ENCODE data around the gene NETO2. TPM values are rescaled to one million over a fixed set of nuclear protein-coding genes. Genes with fewer than 3 reads are reported as not detected.
"Not testable (repeated sequence)": the region's sequence is repeated elsewhere in the genome, so short reads cannot be mapped to it uniquely, and the experiment has no call there.

NETO2 gene, protein sequence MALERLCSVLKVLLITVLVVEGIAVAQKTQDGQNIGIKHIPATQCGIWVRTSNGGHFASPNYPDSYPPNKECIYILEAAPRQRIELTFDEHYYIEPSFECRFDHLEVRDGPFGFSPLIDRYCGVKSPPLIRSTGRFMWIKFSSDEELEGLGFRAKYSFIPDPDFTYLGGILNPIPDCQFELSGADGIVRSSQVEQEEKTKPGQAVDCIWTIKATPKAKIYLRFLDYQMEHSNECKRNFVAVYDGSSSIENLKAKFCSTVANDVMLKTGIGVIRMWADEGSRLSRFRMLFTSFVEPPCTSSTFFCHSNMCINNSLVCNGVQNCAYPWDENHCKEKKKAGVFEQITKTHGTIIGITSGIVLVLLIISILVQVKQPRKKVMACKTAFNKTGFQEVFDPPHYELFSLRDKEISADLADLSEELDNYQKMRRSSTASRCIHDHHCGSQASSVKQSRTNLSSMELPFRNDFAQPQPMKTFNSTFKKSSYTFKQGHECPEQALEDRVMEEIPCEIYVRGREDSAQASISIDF
- polyA plus RNA-seq (ENCODE audit: insufficient read length in 3 of 3) = 10 to 100 TPM; 27.5 to 30.9 (median 27.7) TPM
- long read RNA-seq, donor 1, full-length matches to known transcripts = 2 of 2 reads
- long read RNA-seq, donor 1, partial matches to known transcripts = 0 of 2 reads
- long read RNA-seq, donor 1, other reads (novel, unspliced or antisense) = 0 of 2 reads
- long read RNA-seq, donor 2, full-length matches to known transcripts = 10 of 10 reads
- long read RNA-seq, donor 2, partial matches to known transcripts = 0 of 10 reads
- long read RNA-seq, donor 2, other reads (novel, unspliced or antisense) = 0 of 10 reads
- long read RNA-seq, donor 3, full-length matches to known transcripts = 4 of 4 reads
- long read RNA-seq, donor 3, partial matches to known transcripts = 0 of 4 reads
- long read RNA-seq, donor 3, other reads (novel, unspliced or antisense) = 0 of 4 reads
- long read RNA-seq, donor 4, full-length matches to known transcripts = 6 of 6 reads
- long read RNA-seq, donor 4, partial matches to known transcripts = 0 of 6 reads
- long read RNA-seq, donor 4, other reads (novel, unspliced or antisense) = 0 of 6 reads
- long read RNA-seq, donor 5, full-length matches to known transcripts = 4 of 4 reads
- long read RNA-seq, donor 5, partial matches to known transcripts = 0 of 4 reads
- long read RNA-seq, donor 5, other reads (novel, unspliced or antisense) = 0 of 4 reads
- long read RNA-seq, donor 6, full-length matches to known transcripts = 5 of 5 reads
- long read RNA-seq, donor 6, partial matches to known transcripts = 0 of 5 reads
- long read RNA-seq, donor 6, other reads (novel, unspliced or antisense) = 0 of 5 reads
- long read RNA-seq, donor 7, full-length matches to known transcripts = 3 of 3 reads
- long read RNA-seq, donor 7, partial matches to known transcripts = 0 of 3 reads
- long read RNA-seq, donor 7, other reads (novel, unspliced or antisense) = 0 of 3 reads
- long read RNA-seq, donor 8, full-length matches to known transcripts = 3 of 3 reads
- long read RNA-seq, donor 8, partial matches to known transcripts = 0 of 3 reads
- long read RNA-seq, donor 8, other reads (novel, unspliced or antisense) = 0 of 3 reads
- long read RNA-seq, donor 9, full-length matches to known transcripts = 5 of 5 reads
- long read RNA-seq, donor 9, partial matches to known transcripts = 0 of 5 reads
- long read RNA-seq, donor 9, other reads (novel, unspliced or antisense) = 0 of 5 reads
- long read RNA-seq, donor 10, full-length matches to known transcripts = 4 of 4 reads
- long read RNA-seq, donor 10, partial matches to known transcripts = 0 of 4 reads
- long read RNA-seq, donor 10, other reads (novel, unspliced or antisense) = 0 of 4 reads
- long read RNA-seq, donor 11, full-length matches to known transcripts = 2 of 2 reads
- long read RNA-seq, donor 11, partial matches to known transcripts = 0 of 2 reads
- long read RNA-seq, donor 11, other reads (novel, unspliced or antisense) = 0 of 2 reads
- long read RNA-seq, donor 12, full-length matches to known transcripts = 4 of 4 reads
- long read RNA-seq, donor 12, partial matches to known transcripts = 0 of 4 reads
- long read RNA-seq, donor 12, other reads (novel, unspliced or antisense) = 0 of 4 reads
- long read RNA-seq, donor 13, full-length matches to known transcripts = 2 of 2 reads
- long read RNA-seq, donor 13, partial matches to known transcripts = 0 of 2 reads
- long read RNA-seq, donor 13, other reads (novel, unspliced or antisense) = 0 of 2 reads
- long read RNA-seq, donor 14 = 0 reads
- long read RNA-seq, donor 15 = 0 reads
- long read RNA-seq, donor 16, full-length matches to known transcripts = 2 of 2 reads
- long read RNA-seq, donor 16, partial matches to known transcripts = 0 of 2 reads
- long read RNA-seq, donor 16, other reads (novel, unspliced or antisense) = 0 of 2 reads

DNA sequence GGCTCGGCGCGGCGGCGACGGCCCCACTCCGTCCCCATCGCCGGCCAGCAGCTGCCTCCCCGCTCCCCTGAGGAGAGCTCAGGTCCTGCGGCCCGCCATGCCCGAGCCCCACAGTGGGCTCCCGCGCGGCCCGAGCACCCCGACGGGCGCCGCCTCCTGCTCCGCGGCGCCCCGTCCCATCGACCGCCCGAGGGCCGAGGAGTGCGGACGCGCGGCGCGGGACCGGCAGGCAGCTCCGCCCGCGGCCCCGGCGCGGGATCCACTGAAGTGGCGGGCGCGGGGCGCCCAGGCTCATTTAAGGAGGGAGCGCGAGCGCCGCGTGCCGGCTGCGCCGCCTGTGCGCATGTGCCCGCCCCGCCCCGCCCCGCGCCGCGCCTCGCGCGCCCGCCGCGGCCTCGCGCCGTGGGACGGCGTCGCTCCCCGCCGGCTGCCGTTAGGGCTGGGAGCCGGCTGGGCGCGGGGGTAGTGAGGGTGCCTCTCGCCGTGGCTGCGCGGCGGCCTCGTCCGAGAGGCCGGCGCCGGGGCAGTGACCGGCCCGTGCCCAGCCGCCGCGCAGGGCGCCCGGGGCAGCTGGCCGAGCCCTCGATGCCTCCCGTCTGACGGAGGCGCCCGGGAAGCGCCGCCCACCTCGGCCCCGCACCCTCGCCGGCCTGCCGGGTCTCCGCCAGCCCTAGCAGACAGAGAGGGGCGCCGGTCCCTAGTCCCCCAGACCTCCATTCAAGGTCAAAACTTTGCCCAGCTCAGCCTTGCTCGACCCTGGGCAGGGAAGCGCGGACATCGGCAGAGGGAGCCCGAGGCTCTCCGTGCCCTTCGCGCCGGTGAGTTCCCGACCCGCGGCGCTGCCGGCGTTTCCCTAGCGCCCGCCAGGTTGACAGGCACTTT is at the start of gene NETO2:
NETO2 (minus strand) TSS at position 269 of the 882 bp plus-strand sequence. CDS start 333 bp downstream, outside the sequence.
- DNase-seq = peak; percentile 52

DNA sequence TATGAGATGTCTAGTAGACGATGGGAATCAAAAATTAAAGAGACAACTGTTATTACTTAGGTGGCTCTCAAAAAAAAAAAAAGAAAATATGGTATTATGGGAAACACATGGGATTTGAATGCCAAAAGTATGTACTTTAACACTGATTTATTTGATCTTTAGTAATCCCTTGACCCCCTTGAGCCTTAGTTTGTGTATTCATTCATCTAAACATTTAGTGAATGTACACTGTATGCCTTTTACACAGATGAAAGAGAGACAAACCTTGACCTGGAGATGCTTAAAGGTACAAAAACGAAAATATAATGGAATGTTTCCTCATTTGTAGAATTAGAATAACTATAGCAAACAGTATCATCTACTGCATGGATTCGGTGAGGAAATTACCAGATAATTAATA is 38.6 kb upstream of the NETO2 start:
- no peak for DNase-seq

DNA sequence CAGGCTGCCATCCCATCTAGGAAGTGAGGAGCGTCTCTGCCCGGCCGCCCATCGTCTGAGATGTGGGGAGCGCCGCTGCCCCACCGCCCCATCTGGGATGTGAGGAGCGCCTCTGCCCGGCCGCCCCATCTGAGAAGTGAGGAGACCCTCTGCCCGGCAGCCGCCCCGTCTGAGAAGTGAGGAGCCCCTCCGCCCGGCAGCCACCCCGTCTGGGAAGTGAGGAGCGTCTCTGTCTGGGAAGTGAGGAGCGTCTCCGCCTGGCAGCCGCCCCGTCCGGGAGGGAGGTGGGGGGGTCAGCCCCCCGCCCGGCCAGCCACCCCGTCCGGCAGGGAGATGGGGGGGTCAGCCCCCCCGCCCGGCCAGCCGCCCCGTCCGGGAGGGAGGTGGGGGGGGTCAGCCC is 37.3 kb upstream of the NETO2 start:
- not testable (repeated sequence) for DNase-seq

DNA sequence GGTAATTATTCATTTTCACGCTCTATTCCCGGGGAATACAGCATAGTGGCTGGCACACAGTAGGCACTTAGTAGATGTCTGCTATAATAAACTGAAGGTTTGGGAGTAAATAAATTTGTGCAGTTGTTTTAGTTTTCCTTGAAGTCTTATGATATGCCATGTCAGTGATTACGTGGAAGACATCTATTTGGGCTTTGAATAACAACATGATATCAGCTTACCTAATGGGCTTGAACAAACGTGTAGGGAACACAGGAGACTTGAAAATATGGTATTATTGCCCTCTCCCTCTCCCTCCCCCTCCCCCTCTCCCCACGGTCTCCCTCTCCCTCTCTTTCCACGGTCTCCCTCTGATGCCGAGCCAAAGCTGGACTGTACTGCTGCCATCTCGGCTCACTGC is 36.3 kb upstream of the NETO2 start:
- no peak for DNase-seq

DNA sequence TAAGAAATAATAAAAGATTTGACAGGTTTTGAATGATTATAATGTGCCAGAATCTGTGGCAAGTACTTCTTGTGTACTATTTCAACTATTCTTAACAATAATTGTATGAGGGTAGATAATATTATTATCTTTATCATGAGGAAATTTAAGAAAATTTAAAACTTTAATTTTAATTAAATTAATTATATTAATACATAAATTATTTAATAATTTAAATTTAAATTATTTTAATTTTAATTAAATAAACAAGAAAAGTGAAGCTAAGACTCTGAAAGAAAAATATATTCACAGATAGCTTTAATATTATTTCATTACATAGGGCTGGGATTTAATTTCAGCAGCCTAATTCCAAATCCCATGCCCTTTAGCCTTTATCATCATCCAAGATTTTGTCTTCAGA is 31.4 kb upstream of the NETO2 start:
- DNase-seq = no peak

DNA sequence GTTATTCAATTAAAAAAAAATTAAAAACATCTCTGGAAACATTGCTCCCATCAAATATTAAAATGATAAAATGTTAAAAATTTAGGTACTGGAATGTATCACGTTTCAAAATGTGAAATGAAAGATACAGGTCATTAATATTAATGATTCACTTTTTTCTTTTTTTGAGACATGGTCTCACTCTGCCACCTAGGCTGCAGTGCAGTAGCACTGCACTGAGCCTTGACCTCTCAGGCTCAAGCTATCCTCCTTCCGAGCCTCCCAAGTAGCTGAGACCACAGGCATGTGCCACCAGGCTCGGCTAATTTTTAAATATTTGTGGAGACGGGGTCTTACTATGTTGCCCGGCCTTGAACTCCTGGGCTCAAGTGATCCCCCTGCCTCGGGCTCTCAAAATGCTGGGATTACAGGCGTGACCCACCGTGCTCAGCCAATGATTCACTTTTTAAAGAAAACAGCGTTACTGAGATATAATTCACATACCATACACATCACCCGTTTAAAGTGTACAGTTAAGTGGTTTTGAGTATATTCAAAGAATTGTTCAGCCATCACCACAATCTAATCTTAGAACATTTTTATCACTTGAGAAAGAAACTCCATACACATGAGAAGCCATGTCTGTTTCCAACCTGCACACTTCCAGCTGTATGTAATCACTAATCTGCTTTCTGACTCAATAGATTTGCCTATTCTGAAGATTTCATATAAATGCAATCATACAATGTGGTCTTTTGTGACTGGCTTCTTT is 19.1 kb upstream of the NETO2 start:
- DNase-seq = no peak

DNA sequence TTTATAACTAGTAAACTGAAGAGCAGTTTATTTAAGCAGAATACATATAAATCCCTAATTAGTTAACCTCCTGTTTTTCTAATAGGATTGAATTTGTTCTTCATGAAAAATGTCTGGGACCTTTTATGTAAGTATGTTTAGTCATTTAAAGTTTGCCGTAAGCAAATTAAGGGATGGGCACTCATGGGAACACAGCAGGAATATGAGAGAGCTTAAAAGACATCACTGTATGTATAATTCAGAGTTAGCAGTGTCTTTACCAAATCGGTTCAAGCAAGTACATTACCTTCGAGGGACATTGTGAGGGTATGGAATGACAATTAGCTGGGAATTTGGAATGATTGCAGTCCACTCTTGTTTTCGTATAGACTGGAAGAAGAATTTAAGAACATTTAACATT is 17.7 kb upstream of the NETO2 start:
- no peak for DNase-seq

DNA sequence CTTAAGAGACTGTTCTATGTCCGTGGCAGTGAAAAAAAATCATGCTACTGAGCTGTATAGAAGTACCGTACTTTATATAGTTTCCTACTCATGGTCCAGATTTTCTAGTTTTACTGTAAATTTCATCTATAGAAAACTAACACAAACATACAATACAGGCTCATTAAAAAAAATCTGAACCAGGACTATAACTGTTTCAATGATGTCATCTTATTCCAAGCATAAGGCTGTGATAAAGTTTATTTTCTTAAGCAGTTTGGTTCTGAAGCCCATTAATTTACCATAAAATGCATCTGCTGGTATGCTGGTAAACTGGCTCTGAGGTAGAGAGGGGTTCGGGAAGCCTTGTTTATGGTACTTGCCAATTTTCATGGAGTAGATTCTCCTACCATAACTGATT is 16.7 kb upstream of the NETO2 start:
- no peak for DNase-seq

DNA sequence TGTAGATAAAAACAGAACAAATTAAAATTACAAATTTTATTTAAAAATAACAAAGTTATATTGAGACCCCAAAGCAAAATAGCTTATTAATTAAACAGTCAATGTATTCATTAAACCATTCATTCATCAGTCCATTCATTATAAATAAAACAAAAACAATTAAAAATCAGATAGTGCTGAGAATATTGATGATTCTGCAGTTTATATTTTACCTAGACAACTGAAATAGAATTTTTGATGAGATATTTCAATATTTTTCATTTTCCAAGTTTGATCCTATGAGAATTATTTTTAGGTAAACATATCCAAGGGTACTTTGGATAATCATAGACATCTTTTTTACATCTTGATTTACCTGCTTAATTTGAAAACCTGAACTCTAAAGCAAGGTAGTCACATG is 15.2 kb upstream of the NETO2 start:
- DNase-seq = no peak

DNA sequence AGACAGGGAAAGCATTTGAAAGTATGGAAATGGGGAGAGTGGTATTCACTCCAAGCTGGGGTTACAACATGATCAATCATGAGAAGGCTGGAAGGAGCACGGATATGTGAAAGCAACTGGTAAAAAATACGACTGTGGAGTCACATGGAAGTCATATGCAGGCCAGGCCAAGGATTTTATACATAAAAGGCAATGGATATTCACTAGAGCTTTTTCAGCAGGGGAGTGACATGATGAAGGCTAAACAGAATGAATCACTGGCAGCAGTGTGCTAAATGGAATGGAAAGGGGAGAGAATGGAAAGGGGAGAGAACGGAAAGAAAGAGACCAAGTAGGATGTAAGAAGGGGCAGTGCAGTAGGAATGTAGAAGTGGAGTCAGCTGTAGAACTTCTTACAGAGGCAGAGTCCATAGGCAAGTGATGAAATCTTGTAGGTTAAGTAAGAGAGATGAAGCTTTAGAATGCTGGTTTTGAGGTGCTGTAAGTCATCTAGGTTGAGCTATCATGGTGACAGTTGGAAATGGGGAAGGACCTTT is 13.0 kb upstream of the NETO2 start:
- DNase-seq = no peak

DNA sequence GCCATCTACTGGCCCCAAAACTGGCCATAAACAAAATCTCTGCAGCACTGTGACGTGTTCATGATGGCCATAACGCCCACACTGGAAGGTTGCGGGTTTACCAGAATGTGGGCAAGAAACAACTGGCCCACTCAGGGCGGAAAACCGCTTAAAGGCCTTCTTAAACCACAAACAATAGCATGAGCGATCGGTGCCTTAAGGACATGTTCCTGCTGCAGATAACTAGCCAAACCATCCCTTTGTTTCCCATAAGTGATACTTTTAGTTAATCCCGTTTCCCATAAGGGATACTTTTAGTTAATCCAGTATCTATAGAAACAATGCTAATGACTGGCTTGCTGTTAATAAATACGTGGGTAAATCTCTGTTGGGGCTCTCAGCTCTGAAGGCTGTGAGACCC is 8.8 kb upstream of the NETO2 start:
- DNase-seq = not testable (repeated sequence)

DNA sequence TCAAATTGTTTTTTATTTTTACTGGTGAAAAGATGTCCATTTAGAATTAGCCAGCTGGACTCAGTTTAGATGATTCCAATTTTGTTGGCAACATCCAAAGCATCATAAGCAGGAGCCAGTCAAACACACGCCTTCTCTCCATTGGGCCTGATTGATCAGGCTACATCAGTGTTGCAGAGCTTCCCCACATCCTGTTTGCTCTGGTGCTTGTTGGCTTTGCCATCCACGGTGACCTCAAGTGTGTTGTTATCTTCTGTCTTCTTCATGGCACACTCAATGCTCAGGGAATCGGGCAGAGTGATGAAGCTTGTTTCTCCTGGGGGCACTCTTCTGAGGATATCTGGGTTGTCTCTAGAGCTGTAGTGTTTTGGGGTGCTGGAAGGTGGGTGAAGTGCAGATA is 6.3 kb upstream of the NETO2 start:
- no peak for DNase-seq

DNA sequence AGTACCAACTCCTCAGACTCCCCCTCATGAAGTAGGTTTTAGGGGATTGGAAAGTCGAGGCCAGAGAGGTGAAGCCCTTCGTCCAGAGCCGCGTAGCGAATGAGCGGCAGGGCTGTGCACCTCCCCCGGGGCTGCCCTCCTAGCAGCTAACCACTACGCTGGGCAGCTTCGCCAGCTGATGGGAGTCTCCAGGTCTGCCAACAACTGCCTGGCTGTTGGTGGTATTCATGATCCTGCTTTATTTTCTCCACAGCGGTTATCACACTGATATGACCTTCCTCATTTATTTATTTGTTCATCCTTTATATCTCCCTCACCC is 773 bp upstream of the NETO2 start:
- no peak for DNase-seq

DNA sequence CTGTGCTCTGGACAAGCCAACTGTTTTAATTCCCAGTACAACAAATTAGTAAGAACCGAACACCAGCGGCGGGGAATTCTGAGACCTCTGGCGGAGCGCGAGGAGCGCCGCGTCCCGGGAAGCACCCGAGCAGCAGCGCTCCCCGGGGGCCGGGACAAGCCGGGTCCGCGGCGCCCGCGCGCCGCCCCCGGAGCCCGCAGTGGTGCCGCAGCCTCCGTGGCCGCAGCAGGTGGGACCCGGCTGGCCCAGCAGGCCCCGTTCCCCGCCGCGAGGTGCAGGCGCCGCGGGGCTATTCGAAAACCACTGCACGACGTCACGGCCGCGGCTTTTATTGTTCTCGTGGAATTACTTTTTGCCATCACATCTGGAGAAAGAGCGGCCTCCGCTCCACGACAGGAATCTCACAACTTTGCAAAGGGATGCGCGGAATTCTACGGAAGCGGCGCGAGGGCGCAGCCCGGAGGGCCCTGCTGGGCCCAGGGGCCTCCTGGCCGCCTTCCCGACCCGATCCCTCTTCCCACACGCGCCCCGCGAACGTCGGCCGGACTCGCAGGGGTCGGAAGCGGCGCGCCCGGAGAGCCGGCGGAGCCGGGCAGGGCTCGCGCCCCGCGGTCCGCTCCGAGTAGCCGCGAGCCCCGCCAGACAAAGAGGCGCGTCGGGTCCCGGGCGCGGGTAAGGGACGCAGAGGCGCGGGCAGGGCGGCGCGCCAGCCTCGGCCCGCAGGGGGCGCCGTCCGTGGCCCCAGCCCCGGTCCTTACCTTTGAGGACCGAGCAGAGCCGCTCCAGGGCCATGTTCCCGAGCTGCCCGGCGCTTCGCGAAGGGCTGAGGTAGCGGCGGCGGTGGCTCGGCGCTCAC is 696 bp downstream of the NETO2 start:
- peak; percentile 62 for DNase-seq

DNA sequence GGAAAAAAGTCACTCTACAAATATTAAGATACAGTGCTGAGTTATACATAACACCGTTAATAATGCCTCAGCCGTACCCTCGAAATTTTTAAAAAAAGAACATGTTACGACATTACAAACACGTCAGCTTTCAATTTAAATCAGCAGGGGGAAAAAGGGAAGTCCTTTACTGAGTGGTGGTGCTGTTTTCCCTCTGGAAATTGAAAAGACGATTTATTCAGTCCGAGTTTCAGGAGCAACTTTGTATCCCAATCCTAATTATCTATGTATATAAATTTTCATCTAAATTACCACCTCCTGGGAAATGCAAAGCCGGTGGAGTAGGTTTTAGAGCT is 1.3 kb downstream of the NETO2 start:
- DNase-seq = peak; percentile 12

DNA sequence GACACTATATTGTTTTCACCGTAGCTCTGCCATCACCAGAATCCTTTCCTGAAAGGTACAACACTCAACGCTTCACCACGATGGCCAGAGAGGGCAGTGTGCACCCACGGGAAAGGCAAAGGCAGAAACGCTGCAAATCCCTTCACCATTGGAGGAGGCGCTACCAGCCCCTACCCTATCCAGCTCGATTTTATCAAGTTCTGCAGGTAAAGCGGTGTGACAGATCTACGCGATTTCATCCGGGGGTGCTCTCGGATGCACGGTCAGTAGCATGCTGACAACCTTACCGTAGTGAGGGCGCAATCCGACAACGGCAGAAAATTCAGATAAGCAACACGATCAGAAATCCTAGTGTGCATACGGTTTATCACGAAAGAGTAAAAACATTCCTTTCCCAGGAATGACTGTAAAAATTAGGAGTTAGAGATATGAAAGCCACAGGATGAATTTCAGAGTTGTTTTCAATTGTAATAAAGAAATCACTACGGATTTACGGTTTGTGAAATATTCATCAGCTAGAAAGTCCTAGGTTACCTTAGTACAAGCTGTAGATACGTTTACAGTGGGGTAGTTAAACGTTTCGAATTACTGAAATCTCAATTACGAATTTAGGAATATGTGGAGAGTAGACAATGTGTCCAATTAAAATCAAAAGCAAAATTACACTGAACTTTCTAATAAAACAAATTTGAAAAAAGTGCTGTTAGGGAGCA is 1.8 kb downstream of the NETO2 start:
- peak; percentile 84 for DNase-seq
